Parietal lobe (tissue), 1 donor: ENCODE measurements around the gene TUBGCP6. TPM values are rescaled to one million over a fixed set of nuclear protein-coding genes. Genes with fewer than 3 reads are reported as not detected.

ENCODE experiments used
- total RNA-seq: library from RNA; depleted of rRNA; stranded (reverse); fragments of >200 nt; gene quantifications from one replicate; pipeline ENCODE4 v1.2.3, GENCODE V29; 2014

TUBGCP6 gene
- total RNA-seq, result 83.9 TPM

GRCh38 chr22:50244420-50245213, at the start of gene TUBGCP6:
TUBGCP6 (minus strand) TSS chr22:50245023; CDS start chr22:50244459, 564 bp downstream.

GRCh38 chr22:50269970-50270665, 25.3 kb upstream of the TUBGCP6 start, which contains the start of gene MAPK11:
MAPK11 (minus strand) TSS chr22:50270380; CDS start chr22:50270292, 88 bp downstream.

GRCh38 chr22:50261615-50262459, 17.0 kb upstream of the TUBGCP6 start, which contains the start of gene MAPK12:
MAPK12 (minus strand) TSS chr22:50261683; CDS start chr22:50261509, 174 bp downstream.

GRCh38 chr22:50250555-50251476, 6.0 kb upstream of the TUBGCP6 start, which contains the start of gene HDAC10:
HDAC10 (minus strand) TSS chr22:50251265; CDS start chr22:50251032, 233 bp downstream.

GRCh38 chr22:50200461-50201190, 44.2 kb downstream of the TUBGCP6 start, which contains the start of gene SELENOO:
SELENOO (plus strand) TSS chr22:50201011; CDS start chr22:50201037, 26 bp downstream.

GRCh38 chr22:50185375-50186087, 59.3 kb downstream of the TUBGCP6 start, which contains the start of gene TRABD:
TRABD (plus strand) TSS chr22:50185913; CDS start chr22:50193061, 7,148 bp downstream.

GRCh38 chr22:50170453-50171318, 74.1 kb downstream of the TUBGCP6 start, which contains the start of gene PANX2:
PANX2 (plus strand) TSS chr22:50170731; CDS start chr22:50170731, 0 bp downstream.

Other genes starting within 250 kb of the TUBGCP6 start
- 0.31 TPM for gene IL17REL, start 232.3 kb downstream of the TUBGCP6 start, total RNA-seq
- not detected for gene TTLL8, start 186.7 kb downstream of the TUBGCP6 start, total RNA-seq
- 23.8 TPM for gene MLC1, start 159.6 kb downstream of the TUBGCP6 start, total RNA-seq
- gene MOV10L1, start 155.0 kb downstream of the TUBGCP6 start, total RNA-seq, result 1.9 TPM
- 4.7 TPM for gene PANX2, start 74.3 kb downstream of the TUBGCP6 start, total RNA-seq
- gene TRABD, start 59.1 kb downstream of the TUBGCP6 start, total RNA-seq, result 5.9 TPM
- 13.8 TPM for gene SELENOO, start 44.0 kb downstream of the TUBGCP6 start, total RNA-seq
- 51.6 TPM for gene HDAC10, start 6.2 kb upstream of the TUBGCP6 start, total RNA-seq
- gene MAPK12, start 16.7 kb upstream of the TUBGCP6 start, total RNA-seq, result 28.8 TPM
- 41.6 TPM for gene MAPK11, start 25.4 kb upstream of the TUBGCP6 start, total RNA-seq
- 87.6 TPM for gene PLXNB2, start 62.6 kb upstream of the TUBGCP6 start, total RNA-seq
- gene DENND6B, start 82.0 kb upstream of the TUBGCP6 start, total RNA-seq, result 26.0 TPM
- 98.9 TPM for gene PPP6R2, start 98.3 kb upstream of the TUBGCP6 start, total RNA-seq
- gene SBF1, start 230.0 kb upstream of the TUBGCP6 start, total RNA-seq, result 131 TPM
- gene ADM2, start 236.5 kb upstream of the TUBGCP6 start, total RNA-seq, result under 0.01 TPM
- not detected for gene MIOX, start 241.8 kb upstream of the TUBGCP6 start, total RNA-seq